GM12878 (cell line): ENCODE results near the gene IVD. TPM values are rescaled to one million over a fixed set of nuclear protein-coding genes. Genes with fewer than 3 reads are reported as not detected.

ENCODE experiments used
- ATF3 ChIP-seq: IDR thresholded peaks from 2 replicates; pipeline ENCODE4 v1.6.1; 2011; ENCODE audit warnings: low read depth, mild to moderate bottlenecking, low read length, moderate library complexity, borderline replicate concordance; ENCODE audit errors: extremely low read depth
- EED ChIP-seq: sonication (generic); IDR thresholded peaks from 2 replicates; pipeline ENCODE4 v1.6.1; 2016; ENCODE audit warnings: antibody characterized with exemption, low read depth
- EGR1 ChIP-seq, 2 experiments: IDR thresholded peaks; 1 replicate in 1 of 2; 2 replicates in 1 of 2; pipeline ENCODE4 v1.6.1; 2011 to 2012; ENCODE audit warnings: low read depth in 2 of 2, low read length in 2 of 2, borderline replicate concordance in 1 of 2, mild to moderate bottlenecking in 1 of 2, moderate library complexity in 1 of 2
- ESRRA ChIP-seq: IDR thresholded peaks from 2 replicates; pipeline ENCODE4 v1.6.1; 2012; ENCODE audit warnings: mild to moderate bottlenecking, low read length, improper control_type of control experiment
- EZH2 ChIP-seq: IDR thresholded peaks from 2 replicates; pipeline ENCODE4 v1.6.1; 2012; ENCODE audit warnings: low read depth, mild to moderate bottlenecking, control low read depth, inconsistent platforms, low read length, borderline replicate concordance; ENCODE audit not compliant: control insufficient read depth
- GABPA ChIP-seq: IDR thresholded peaks from 2 replicates; pipeline ENCODE4 v1.6.1; 2014; ENCODE audit warnings: antibody characterized with exemption, low read depth, mild to moderate bottlenecking, inconsistent platforms
- IRF4 ChIP-seq: IDR thresholded peaks from 2 replicates; pipeline ENCODE4 v1.6.1; 2011; ENCODE audit warnings: low read depth, low read length
- NKRF ChIP-seq: fragments of 450-650 bp; conservative IDR thresholded peaks from 2 replicates; pipeline ENCODE4 v1.6.1; 2017; ENCODE audit warnings: mild to moderate bottlenecking, moderate library complexity
- RAD51 ChIP-seq: fragments of 450-650 bp; IDR thresholded peaks from 2 replicates; pipeline ENCODE4 v1.6.1; 2016; ENCODE audit warnings: moderate library complexity, mild to moderate bottlenecking, inconsistent platforms
- RBBP5 ChIP-seq: fragments of 200-600 bp; sonication (generic); conservative IDR thresholded peaks from 2 replicates; pipeline ENCODE4 v1.6.1; 2016
- SKIL ChIP-seq: fragments of 450-650 bp; IDR thresholded peaks from 2 replicates; pipeline ENCODE4 v1.6.1; 2017; ENCODE audit warnings: mild to moderate bottlenecking, low read depth, inconsistent platforms; ENCODE audit not compliant: poor library complexity, severe bottlenecking
- SMARCA5 ChIP-seq: fragments of 450-650 bp; IDR thresholded peaks from 2 replicates; pipeline ENCODE4 v1.6.1; 2017; ENCODE audit warnings: mild to moderate bottlenecking
- TAF1 ChIP-seq: IDR thresholded peaks from 2 replicates; pipeline ENCODE4 v1.6.1; 2011; ENCODE audit warnings: mild to moderate bottlenecking, low read depth, low read length, borderline replicate concordance
- TCF3 ChIP-seq: IDR thresholded peaks from 2 replicates; pipeline ENCODE4 v1.6.1; 2012; ENCODE audit warnings: low read depth, mild to moderate bottlenecking, low read length, borderline replicate concordance; ENCODE audit not compliant: insufficient read depth
- ZBTB11 ChIP-seq: fragments of 450-650 bp; formaldehyde crosslinking; IDR thresholded peaks from 2 replicates; pipeline ENCODE4 v1.5.0; 2022; ENCODE audit warnings: mild to moderate bottlenecking, missing genetic modification characterization
- ZBTB33 ChIP-seq: fragments of 450-650 bp; IDR thresholded peaks from 2 replicates; pipeline ENCODE4 v1.6.1; 2017; ENCODE audit warnings: mild to moderate bottlenecking
- ZNF24 ChIP-seq: fragments of 450-650 bp; IDR thresholded peaks from 2 replicates; pipeline ENCODE4 v1.6.1; 2017; ENCODE audit warnings: antibody characterized with exemption, mild to moderate bottlenecking
- ZSCAN29 ChIP-seq: fragments of 450-650 bp; IDR thresholded peaks from 2 replicates; pipeline ENCODE4 v1.6.1; 2017; ENCODE audit warnings: mild to moderate bottlenecking, moderate library complexity
- ZZZ3 ChIP-seq: IDR thresholded peaks from 2 replicates; pipeline ENCODE4 v1.6.1; 2011; ENCODE audit warnings: low read depth; ENCODE audit not compliant: control insufficient read depth, insufficient read length
- polyA plus RNA-seq, 11 experiments: library from polyadenylated mRNA; depleted of rRNA in 4 of 11; unstranded in 6 of 11; stranded (reverse) in 5 of 11; fragments of >200 nt; fragmentation: Nextera tagmentation in 4 of 11; fragmentation: Illumina TruSeq in 1 of 11; extraction: Ambion mirVana in 4 of 11; extraction: Trizol in 1 of 11; gene quantifications; 1 replicate in 1 of 11; 2 replicates in 10 of 11; pipeline versions ENCODE4 v1.2.1 to v1.2.3, GENCODE V29; 2011 to 2016; ENCODE audit warnings: inconsistent platforms in 2 of 11, missing spikeins in 2 of 11, low read depth in 1 of 11
- total RNA-seq, 4 experiments: library from RNA; depleted of rRNA in 3 of 4; stranded (reverse); fragments of >200 nt in 3 of 4; fragmentation: Illumina TruSeq in 1 of 4; extraction: Trizol in 1 of 4; gene quantifications; 2 replicates each; pipeline versions ENCODE4 v1.2.1 to v1.2.3, GENCODE V29; 2013 to 2021

IVD gene
- total and polyA plus RNA-seq, 10 of the 15 experiments (the other 5 are each of a cell fraction or from before 2014, with no cell fraction given) = 5.3 to 59.8 (median 45.7) TPM

- TF ChIP-seq NKRF (peak; percentile 60; the same call in 1 of the 2 replicates), EZH2 (no peak), IRF4 (no peak), ZBTB33 (no peak), ZSCAN29 (no peak), GABPA (no peak), TCF3 (0 out of 2 replicates have a peak, but pooled peaks have one; percentile 26), ZBTB11 (CRISPR knock-in tag) (no peak), ZZZ3 (no peak), ESRRA (no peak), SKIL (no peak), RAD51 (no peak), RBBP5 (no peak), SMARCA5 (no peak), ATF3 (no peak), TAF1 (no peak), EGR1 (IDR thresholded peaks at IDR 0.05; ENCODE audit: borderline replicate concordance in 1 of 2, low read depth in 2 of 2, low read length in 2 of 2) (peak in 1 of 2 experiments; percentile 89; a peak in 2 of 3 replicates), ZNF24 (no peak), EED (no peak)
Measured at GRCh38 chr15:40367686-40368611, 37.6 kb upstream of the IVD start (continued).
